ENCODE measurements around the gene ATP8B4.
"Not testable (repeated sequence)": the region's sequence is repeated elsewhere in the genome, so short reads cannot be mapped to it uniquely, and the experiment has no call there.

The ATP8B4 gene

GRCh38 chr15:49991587-49991986, 127.4 kb downstream of the ATP8B4 start:
- no peak for DNase-seq

- no peak for DNase-seq
Observed at GRCh38 chr15:49990835-49991545, 128.0 kb downstream of the ATP8B4 start.

- no peak for DNase-seq
Observed at GRCh38 chr15:49989498-49989897, 129.5 kb downstream of the ATP8B4 start.

GRCh38 chr15:49988766-49989165, 130.3 kb downstream of the ATP8B4 start:
- no peak for DNase-seq

GRCh38 chr15:49987896-49988295, 131.1 kb downstream of the ATP8B4 start:
- no peak for DNase-seq

- no peak for DNase-seq
Observed at GRCh38 chr15:49987198-49987785, 131.7 kb downstream of the ATP8B4 start.

- no peak for DNase-seq
Observed at GRCh38 chr15:49986326-49986725, 132.7 kb downstream of the ATP8B4 start.

- DNase-seq = no peak
Observed at GRCh38 chr15:49985463-49985862, 133.6 kb downstream of the ATP8B4 start.

- DNase-seq = no peak
Observed at GRCh38 chr15:49984436-49984835, 134.6 kb downstream of the ATP8B4 start.

GRCh38 chr15:49982584-49982983, 136.4 kb downstream of the ATP8B4 start:
- DNase-seq = no peak

GRCh38 chr15:49979705-49980382, 139.2 kb downstream of the ATP8B4 start:
- no peak for DNase-seq

GRCh38 chr15:49978121-49978520, 140.9 kb downstream of the ATP8B4 start:
- DNase-seq = no peak

GRCh38 chr15:49977306-49977705, 141.7 kb downstream of the ATP8B4 start:
- no peak for DNase-seq

- DNase-seq = no peak
Observed at GRCh38 chr15:49964551-49964950, 154.5 kb downstream of the ATP8B4 start.

GRCh38 chr15:49964061-49964460, 155.0 kb downstream of the ATP8B4 start:
- no peak for DNase-seq

- DNase-seq = not testable (repeated sequence)
Observed at GRCh38 chr15:49963033-49963772, 155.8 kb downstream of the ATP8B4 start.

- no peak for DNase-seq
Observed at GRCh38 chr15:49962044-49962602, 156.9 kb downstream of the ATP8B4 start.

- no peak for DNase-seq
Observed at GRCh38 chr15:49953421-49953820, 165.6 kb downstream of the ATP8B4 start.

- no peak for DNase-seq
Observed at GRCh38 chr15:49946681-49947080, 172.4 kb downstream of the ATP8B4 start.

- no peak for DNase-seq
Observed at GRCh38 chr15:49934487-49934886, 184.5 kb downstream of the ATP8B4 start.

GRCh38 chr15:49927189-49927861, 191.7 kb downstream of the ATP8B4 start:
- no peak for DNase-seq

- no peak for DNase-seq
Observed at GRCh38 chr15:49926740-49927139, 192.3 kb downstream of the ATP8B4 start.

GRCh38 chr15:49923671-49924070, 195.4 kb downstream of the ATP8B4 start:
- no peak for DNase-seq
